ENCODE results near the gene RET. TPM values are rescaled to one million over a fixed set of nuclear protein-coding genes. Genes with fewer than 3 reads are reported as not detected.

RET gene
- total RNA-seq, 1 experiment from 2014 or later, result not detected

- no peak for DNase-seq (ENCODE audit: low spot score)
These were observed 15.1 kb upstream of the RET start for GRCh38 chr10:43061760-43062159.

- no peak for DNase-seq (ENCODE audit: low spot score)
These were observed 14.3 kb upstream of the RET start for GRCh38 chr10:43062402-43063160.

- no peak for DNase-seq (ENCODE audit: low spot score)
These were observed 12.4 kb upstream of the RET start for GRCh38 chr10:43064331-43065075.

GRCh38 chr10:43065234-43065633, 11.6 kb upstream of the RET start:
- no peak for DNase-seq (ENCODE audit: low spot score)

GRCh38 chr10:43065761-43066160, 11.1 kb upstream of the RET start:
- DNase-seq (ENCODE audit: low spot score), result no peak

DNA sequence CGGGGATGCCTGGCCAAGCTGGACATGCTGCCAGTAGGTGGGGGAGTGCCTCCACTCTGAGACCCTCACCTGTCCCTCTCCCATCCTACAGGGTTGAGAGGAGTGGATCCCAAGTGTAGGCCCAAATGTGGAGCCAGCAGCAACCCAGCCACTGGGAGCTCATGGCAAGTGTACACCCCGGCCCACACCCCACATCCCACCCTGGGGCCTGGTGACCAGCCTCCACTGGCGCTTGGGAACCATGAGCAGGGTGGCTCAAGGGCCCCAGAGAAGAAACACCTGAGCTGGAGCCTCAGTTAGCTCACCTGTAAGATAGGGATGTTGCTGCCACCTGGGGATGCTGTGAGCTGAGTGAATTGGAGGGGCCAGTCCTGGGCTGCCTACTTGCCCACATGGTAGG, 10.4 kb upstream of the RET start:
- DNase-seq (ENCODE audit: low spot score), result no peak

DNA sequence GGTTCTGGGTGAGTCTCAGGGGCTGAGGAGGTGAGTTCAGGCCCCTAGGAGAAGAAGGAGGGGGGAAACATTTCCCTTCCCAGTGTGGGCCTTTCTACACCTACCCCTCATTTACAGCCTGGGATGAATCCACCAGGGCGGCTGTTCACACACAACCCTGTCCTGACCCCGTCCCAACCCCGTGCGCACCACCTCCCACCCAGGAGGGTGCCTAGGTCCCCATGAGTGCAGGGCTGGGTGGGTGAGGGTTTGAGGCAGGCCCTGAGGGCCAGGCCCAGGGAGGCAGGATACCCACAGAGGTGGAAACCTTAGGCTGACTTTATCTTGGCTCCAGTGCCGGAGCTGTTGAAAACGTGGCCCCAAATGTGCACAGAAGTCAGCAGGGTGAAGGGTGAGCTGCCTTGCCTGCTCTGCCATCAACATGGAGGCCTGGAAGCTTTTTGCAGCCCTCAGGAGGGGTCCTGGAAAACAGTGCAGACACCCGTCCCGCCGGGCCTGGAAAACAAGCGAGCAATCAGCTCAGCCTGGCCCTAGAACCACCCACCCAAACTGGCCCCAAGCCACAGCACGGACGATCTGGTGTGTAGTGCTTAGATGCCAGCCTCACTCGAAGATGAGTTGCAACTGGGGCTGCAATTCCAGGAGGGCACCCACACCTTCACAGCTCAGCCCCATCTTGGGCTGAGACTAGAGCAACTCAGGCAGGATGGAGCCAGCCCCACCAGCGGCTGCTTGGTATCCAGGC, 9.3 kb upstream of the RET start:
- DNase-seq (ENCODE audit: low spot score), result no peak

- DNase-seq (ENCODE audit: low spot score), result no peak
These were observed 8.8 kb upstream of the RET start for GRCh38 chr10:43068136-43068395.

DNA sequence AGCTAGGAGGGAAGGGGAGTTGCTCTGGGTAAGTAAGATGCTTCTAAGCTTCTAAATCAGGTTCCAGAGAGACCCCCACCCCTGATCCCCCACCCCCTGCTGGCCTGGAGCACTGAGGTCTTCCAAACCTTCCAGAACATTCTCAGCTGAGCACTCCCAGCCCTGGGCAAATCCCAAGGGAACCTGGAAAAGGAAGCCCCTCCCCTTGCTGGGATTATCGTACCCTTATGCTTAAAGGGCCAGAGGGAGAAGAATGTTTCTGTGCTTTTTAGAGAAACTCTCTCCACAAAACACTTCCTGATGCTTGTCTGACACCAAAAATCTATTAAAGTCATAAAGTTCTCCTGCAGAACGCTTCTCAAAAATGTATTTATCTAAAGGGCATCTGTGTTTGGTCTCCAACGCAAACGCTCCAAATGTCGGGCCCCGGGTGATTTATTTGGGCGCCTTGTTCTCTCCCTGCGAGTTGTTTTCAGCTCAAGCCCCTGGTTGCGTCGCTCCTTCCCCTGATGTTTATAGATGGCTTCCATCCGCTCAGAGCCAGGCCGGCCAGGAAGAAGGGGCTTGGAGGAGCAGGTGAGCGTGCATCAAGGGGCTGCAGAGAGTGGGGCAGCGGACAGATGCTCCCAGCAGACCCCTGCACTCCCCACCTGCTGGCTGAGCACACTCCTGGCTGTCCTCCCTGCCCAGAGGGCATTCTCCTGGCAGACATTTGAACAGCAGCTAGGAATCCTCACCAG, 8.2 kb upstream of the RET start:
- DNase-seq (ENCODE audit: low spot score), result no peak

DNA sequence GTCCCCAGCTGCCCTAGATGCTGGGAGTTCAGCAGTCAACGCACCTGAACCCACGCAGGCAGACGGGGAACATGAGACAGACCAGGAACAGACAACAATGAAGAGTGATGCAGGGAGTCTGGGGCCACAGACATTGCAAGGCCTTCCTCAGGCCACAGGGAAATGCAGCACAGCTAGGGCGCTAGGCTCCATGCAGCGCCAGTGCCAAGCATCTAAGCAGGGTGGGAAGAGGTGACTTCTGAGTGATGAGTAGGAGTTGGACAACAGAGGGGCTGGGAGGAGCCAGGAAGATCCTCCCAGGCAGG, 7.7 kb upstream of the RET start:
- no peak for DNase-seq (ENCODE audit: low spot score)

DNA sequence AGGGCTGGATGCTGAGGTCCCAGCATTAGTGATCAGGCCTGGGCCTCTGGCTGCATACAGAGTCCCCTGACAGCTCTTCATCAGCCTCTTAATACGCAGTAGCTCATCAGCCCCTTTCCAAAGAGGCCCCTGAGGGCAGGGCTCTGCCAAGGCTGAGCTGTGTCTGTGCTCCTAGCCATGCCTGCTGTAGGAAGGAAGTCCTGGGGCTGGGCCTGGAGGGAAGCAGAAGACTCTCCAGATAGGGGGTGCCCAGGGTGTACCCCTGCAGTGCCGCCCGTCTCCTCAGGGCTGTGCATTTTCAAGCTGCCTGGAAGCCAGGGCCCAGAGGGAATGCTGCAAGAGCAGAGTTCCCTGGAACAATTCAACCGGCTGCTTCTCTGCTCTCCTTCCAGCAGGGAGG, 7.3 kb upstream of the RET start:
- DNase-seq (ENCODE audit: low spot score), result no peak

DNA sequence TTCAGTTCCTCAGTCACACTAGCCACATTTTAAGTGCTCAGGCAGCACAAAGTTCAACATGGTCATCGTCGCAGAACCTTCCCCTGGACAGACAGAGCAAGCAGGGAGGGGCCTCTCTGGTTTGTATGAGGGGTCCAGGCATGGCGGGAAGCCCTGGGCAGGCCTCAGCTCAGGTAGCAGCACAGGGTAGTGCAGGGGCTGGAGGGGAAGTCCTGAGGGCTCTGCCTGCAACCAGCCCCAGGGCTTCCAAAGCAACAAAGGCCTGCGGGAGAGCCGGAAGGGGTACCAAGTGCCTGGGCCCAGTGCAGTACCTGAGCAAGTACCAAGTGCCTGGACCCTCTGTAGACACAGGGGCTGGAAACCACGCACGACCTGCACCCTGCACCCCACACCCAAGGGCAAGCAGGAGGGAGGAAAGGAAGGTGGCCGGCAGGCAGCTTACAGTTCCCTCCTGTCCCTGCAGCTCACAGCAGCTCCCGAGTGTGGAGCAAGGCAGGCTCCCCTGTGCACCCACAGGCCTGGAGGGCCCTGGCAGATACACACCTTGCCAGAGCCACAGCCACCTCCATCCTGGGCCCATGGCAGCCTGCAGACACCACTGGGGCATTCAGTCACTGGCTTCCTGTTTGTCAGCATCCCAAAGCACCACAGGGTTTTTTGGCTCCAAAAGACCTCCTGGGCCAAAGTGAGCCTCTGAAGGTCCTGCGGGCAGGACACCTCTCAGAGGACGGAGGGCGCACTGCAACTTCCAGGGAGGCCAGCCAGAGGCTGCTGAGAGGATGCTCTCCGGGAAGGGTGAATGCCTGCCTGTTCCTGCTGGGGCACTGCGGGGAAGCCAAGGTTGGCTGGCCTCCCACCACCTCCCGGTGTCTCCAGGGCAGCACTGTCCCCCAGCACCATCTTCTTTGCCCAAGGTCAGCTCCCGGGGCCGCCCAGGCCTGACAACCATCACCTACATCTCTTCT, 6.5 kb upstream of the RET start:
- no peak for DNase-seq (ENCODE audit: low spot score)

- no peak for DNase-seq (ENCODE audit: low spot score)
These were observed 4.8 kb upstream of the RET start for GRCh38 chr10:43071865-43072650.

GRCh38 chr10:43073191-43073590, 3.7 kb upstream of the RET start:
- no peak for DNase-seq (ENCODE audit: low spot score)

DNA sequence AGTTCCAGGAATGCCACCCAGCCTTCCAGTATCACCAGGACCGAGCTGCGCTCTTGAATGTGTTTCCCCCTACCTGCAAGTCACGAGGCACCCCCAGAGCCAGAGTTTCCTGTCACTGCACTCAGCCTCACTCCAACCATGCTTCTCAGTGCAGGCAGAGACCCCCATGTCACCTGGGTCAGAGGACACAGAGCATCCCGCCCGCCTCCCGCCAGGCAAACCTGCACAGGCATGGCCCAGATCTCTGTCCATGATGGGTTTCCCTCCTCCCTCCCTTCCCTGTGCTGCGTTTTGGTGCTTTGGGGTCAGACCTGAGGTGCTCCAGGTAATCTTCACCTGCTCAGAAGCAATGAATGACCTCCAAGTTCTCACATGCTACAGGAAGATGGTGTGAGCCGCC, 3.1 kb upstream of the RET start:
- no peak for DNase-seq (ENCODE audit: low spot score)

GRCh38 chr10:43074409-43074808, 2.5 kb upstream of the RET start:
- no peak for DNase-seq (ENCODE audit: low spot score)

DNA sequence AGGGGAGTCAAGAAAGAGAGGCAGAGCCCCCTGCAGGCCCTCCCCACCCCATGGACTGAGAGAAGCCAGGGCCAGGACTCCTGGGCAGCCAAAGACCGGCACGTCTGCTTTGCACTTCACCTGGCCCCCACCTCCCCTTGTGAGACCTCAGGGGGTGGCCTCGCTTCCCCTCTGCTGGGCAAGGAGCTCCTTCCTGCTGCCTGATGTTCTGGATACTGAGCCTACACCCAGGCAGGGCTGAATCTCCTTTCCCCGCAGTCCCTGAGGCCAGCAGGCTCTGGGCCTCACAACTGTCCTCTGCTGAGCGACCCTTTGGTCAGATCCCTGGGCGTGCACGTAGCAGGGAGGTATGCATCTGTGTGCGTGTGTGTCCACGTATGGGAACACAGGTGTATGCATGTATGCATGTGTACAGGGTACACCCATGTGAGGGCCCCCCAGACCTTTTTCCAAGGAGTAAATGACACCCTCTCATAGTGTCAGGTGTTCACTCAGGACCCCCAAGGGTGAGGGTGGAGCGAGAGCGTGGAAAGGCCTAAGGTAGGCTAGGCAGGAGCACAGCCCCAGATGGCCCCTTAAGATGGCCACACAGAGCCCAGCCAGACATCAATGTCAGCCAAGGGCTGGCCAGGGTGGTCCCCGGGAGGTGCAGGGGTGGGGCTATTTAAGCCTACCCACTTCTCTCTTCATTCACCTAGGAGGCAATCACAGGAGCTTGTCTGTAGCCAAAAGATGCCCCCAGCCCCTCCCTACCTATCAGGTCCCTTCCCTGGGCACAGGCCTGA, 1.9 kb upstream of the RET start:
- no peak for DNase-seq (ENCODE audit: low spot score)

DNA sequence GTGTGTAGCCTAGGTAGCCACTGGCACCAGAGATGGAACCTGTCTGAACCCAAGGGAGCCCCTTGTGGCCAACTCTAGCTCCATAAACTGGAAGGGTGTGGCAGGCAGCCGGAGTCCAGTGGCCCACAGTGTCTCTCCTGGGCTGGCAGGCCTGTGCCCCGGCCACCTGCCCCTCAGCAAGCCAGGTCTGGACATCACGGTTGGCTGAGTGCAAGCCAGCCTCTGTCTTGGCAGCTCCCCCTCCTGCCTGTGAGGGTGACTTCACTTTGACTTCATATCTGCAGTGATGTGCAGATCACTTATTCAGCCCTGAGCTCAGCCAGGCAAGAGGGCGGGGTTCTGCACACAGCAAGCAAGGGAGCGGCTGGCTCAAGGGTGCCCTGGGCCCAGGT, 1.3 kb upstream of the RET start:
- DNase-seq (ENCODE audit: low spot score), result peak; percentile 10

DNA sequence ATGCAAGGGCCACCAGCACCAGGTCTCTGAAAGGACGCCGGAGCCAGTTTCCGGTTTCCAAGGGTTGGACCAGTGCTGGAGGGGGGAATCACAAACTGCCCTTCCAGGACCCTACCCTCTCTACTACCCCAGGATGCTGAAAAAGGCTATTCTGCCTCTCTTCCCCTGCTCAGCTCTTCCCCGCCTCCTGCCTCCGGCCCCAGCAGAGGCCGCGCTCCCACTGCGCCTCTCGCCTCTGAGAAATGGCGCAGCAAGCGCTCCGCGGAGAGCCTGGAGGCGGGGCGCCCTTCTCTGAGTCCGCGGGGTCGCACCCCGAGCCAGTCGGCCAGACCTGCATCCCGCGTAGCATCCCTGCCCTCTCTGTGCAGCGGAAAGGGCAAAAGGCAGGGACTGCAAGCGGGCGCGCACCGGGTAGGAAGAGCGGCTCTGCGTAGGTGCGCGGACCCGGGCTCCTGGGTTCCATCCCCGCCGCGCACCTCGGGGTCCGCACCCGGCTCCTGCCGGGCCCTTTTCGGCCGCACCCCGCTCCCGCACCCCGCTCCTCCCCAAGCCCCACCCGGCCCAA, 476 bp upstream of the RET start:
- no peak for DNase-seq (ENCODE audit: low spot score)
